AG09319 (cell line): ENCODE measurements around the gene CEBPB.

Experiments used
- DNase-seq: peaks from one replicate; pipeline ENCODE4 v3.0.0-alpha.2; 2010; ENCODE audit warnings: low read depth; ENCODE audit errors: extremely low read depth
- TF ChIP-seq, protein P1 (sequence below): IDR thresholded peaks from 2 replicates; pipeline ENCODE4 v1.5.1; 2011; ENCODE audit warnings: low read depth, mild to moderate bottlenecking, inconsistent platforms, low read length, moderate library complexity

Gene CEBPB

GRCh38 chr20:50146214-50146613, 44.4 kb upstream of the CEBPB start:
- no peak for DNase-seq
- TF ChIP-seq, protein P1, sequence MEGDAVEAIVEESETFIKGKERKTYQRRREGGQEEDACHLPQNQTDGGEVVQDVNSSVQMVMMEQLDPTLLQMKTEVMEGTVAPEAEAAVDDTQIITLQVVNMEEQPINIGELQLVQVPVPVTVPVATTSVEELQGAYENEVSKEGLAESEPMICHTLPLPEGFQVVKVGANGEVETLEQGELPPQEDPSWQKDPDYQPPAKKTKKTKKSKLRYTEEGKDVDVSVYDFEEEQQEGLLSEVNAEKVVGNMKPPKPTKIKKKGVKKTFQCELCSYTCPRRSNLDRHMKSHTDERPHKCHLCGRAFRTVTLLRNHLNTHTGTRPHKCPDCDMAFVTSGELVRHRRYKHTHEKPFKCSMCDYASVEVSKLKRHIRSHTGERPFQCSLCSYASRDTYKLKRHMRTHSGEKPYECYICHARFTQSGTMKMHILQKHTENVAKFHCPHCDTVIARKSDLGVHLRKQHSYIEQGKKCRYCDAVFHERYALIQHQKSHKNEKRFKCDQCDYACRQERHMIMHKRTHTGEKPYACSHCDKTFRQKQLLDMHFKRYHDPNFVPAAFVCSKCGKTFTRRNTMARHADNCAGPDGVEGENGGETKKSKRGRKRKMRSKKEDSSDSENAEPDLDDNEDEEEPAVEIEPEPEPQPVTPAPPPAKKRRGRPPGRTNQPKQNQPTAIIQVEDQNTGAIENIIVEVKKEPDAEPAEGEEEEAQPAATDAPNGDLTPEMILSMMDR: no peak

GRCh38 chr20:50146732-50147662, 43.6 kb upstream of the CEBPB start:
- TF ChIP-seq, protein P1: no peak
- no peak for DNase-seq

GRCh38 chr20:50149481-50150254, 41.0 kb upstream of the CEBPB start:
- TF ChIP-seq, protein P1: no peak
- no peak for DNase-seq

- DNase-seq: no peak
- TF ChIP-seq, protein P1: no peak
Observed at GRCh38 chr20:50151034-50151743, 39.4 kb upstream of the CEBPB start.

DNA sequence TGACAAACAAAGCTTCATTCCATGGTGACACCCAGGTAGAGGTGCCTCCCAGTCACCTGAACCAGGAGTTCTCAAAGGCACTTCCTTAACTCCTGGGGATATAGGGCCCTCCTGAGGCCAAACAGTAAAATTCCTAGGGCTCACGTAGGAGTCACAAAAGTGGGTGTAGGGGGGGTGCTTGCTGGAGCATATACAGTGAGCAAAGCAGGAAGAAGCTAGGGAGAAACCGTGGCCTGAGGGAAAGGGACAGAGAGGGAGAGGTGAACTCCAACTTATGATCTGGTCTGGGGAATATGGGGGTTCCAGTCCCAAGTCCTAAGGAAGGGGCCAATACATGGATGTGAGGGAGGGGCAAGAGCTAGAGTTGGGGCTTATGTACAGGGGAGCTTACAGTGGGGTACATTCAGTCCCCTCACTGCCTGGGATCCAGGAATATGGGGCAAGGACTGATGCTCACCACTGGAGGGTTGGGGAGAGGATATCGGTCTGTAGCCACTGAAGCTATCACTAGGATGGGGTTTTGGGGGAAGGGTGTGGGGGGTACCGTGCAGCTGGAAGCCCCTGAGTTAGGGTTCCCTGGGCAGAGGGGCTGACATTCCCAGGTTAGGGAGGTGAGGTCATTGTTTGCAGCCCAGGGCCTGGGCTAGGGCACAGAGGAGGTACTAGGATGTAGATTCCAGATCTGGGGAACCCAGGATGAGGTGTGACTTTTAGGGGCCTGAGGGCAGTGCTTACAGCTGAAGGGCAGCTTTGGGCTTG, 38.1 kb upstream of the CEBPB start:
- TF ChIP-seq, protein P1: no peak
- DNase-seq: no peak

GRCh38 chr20:50153153-50153499, 37.5 kb upstream of the CEBPB start:
- TF ChIP-seq, protein P1: no peak
- no peak for DNase-seq
